GM13977 (cell line): ENCODE measurements around the gene TMEM9.

Source experiments
- DNase-seq: peaks from one replicate; pipeline ENCODE4 v3.0.0; 2012; ENCODE audit warnings: low spot score
- CTCF ChIP-seq: IDR thresholded peaks from 2 replicates; pipeline ENCODE4 v1.5.1; 2012; ENCODE audit warnings: mild to moderate bottlenecking, control low read depth; ENCODE audit not compliant: insufficient read depth; ENCODE audit errors: extremely low read depth, missing control alignments
- in situ Hi-C: fragments of 300-500 bp; cut with MboI; formaldehyde crosslinking; loops from one replicate; pipeline ENCODE4 v1.12.0; 2022; ENCODE audit warnings: low sequenced_read_pairs, low pct_unique_long_range_greater_than_20kb, mixed read lengths, inconsistent platforms; ENCODE audit not compliant: unreplicated experiment

Gene TMEM9

DNA sequence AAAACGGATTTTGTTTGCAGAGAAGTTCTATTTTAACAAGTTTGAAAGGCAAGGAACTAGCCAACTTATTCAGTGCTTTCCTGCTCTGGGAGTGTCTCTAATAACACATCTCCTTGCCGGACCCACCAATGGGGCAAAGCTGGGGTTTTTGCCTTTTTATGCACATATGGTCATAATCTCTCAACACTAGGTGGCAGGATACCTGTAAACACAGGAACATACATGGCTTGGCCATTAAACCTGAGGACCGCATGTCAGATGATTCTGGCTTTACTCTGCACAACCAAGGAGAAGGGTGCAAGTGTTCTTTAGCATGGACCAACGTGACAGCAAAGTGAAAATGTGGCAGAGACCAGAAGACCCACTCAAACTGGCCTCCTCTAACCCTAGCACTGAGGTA is 4.9 kb downstream of the TMEM9 start:
- peak; percentile 63 for DNase-seq
- TF ChIP-seq CTCF: peak; percentile 58
- in situ Hi-C loops: no loop called here

DNA sequence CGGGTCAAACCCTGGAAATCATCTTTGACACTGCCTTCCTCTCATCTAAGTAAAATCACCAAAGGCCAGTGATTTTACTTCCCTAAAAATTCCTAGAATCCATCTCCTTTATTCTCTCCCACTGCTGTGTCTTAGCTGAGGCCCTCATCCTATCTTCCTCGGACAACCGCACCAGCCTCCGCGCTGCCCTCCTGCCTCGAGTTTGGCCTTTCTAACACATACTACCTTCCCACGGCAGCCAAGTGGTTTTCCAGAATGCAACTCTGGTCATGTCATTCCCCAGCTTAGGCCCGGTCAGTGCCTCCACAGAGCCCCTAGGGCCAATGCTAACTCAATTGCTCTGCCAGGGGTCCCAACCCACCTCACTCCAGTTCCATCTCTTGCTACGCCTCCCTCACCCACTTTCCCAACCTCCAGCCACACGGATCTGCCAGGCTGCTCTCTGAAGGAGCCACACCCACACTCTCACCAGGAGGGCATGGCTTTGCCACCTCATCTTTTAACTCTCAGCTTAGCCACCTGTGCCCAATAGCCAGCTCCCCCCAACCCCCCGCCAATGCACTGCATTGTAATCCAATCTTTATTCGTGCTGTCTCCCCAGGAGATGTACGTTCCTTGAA is 6.8 kb downstream of the TMEM9 start:
- in situ Hi-C loops: no loop called here
- TF ChIP-seq CTCF: no peak

DNA sequence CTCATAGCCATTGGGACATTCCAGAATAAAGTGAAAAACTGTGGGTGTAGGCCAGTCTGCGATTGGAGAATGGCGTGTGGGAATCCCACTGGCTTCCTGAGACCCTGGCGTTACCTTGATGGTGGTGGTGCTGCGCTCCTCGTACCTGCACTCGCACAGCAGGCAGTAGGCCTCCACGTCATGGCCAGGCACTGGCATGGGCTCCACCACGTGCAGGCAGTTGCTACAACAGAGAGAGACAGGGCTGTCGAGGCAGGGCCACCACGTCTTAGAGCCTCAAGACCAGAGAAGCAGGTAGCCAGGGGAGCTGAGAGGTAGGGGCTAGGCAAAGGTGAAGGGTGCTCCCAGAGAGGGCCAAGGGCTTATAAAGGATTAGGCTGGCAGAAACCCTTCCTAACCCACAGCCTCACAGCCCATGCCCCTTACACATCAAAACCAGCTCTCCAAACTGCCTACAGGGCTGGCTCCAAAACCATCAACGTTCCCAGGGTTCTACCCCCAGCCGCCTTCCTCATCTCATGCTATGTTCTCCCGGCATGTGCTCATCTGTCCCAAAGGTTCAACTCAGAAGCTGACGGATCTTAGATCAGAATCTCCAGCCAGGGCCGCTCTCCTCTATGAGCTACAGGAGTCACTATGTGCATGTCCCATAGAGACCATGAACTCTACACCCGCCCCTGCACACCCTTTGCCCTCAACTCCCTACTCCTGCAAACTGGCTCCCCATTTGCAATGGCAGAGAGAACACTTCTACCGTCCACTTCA is 7.5 kb downstream of the TMEM9 start:
- DNase-seq: no peak
- in situ Hi-C loops: no loop called here

More for the DNA sequence above, 6.8 kb downstream of the TMEM9 start:
- DNase-seq: no peak

DNA sequence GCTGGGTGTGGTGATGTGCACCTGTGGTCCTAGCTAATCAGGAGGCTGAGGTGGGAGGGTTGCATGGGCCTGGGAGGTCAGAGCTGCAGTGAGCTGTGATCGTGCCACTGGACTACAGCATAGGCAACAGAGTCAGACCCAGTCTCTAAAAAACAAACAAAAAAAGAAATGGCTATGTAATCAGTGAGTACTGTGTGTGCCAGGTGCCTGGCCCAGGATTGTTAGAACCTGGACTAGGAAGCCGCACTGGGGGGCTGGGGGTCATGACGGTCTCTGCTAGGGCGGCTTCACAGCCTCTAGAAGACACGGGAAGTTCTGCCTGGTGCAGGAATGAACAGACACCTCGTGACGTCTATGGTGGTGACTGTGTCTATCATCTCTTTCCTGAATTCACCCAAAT is 8.5 kb downstream of the TMEM9 start:
- no peak for DNase-seq
- in situ Hi-C loops: no loop called here

More for the DNA sequence above, 7.5 kb downstream of the TMEM9 start:
- no peak for TF ChIP-seq CTCF

GRCh38 chr1:201145132-201145531 is 9.1 kb downstream of the TMEM9 start:
- no peak for DNase-seq
- no peak for TF ChIP-seq CTCF
- in situ Hi-C loops: no loop called here

More for the DNA sequence above, 8.5 kb downstream of the TMEM9 start:
- TF ChIP-seq CTCF: no peak

DNA sequence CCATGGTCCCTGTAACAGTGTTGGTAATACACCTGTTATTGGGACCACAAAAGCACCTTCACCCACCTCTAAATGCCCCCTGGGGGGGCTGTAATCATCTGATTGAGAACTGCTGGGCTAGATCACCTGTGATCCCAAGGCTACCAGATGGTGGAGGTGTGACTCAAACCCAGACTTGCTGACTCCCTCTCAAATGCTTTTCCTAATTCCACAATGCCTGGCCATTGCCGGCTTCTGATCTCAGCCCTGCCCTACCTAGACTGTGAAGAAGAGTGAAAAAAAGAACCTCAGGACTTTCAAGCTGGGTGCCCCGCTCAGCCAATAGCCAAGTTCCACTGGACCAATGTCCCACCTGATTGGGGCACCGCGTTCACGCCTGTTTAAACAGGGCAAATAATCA is 9.6 kb downstream of the TMEM9 start:
- in situ Hi-C loops: no loop called here
- no peak for DNase-seq
- TF ChIP-seq CTCF: no peak
